T-helper 1 cell treated with Interleukin-12 subunit alpha and Interleukin-12 subunit beta and Interleukin-4 antibody, amounts not matched to agents 30 ng/mL and 1 ng/mL, for 36 hours (primary cell): ENCODE measurements around the gene MPL. TPM values are rescaled to one million over a fixed set of nuclear protein-coding genes. Genes with fewer than 3 reads are reported as not detected.

Experiments used
- total RNA-seq: library from RNA; stranded (reverse); gene quantifications from 2 replicates; pipeline ENCODE4 v1.2.3, GENCODE V29; 2022

MPL gene
- total RNA-seq, 1 donor from 2014 or later = not detected

Other genes with a start within 250 kb of the MPL start
- 53.9 and 57.1 TPM in 2 replicates for gene EBNA1BP2, start 165.5 kb upstream of the MPL start, total RNA-seq
- gene CFAP57, start 165.5 kb upstream of the MPL start, total RNA-seq = 0.07 and 0.20 TPM in 2 replicates
- not detected in 2 replicates for gene TMEM125, start 67.8 kb upstream of the MPL start, total RNA-seq
- not detected in 2 replicates for gene C1orf210, start 52.2 kb upstream of the MPL start, total RNA-seq
- 0.25 and 0.85 TPM in 2 replicates for gene TIE1, start 36.8 kb upstream of the MPL start, total RNA-seq
- 95.9 and 103 TPM in 2 replicates for gene CDC20, start 21.2 kb downstream of the MPL start, total RNA-seq
- 72.8 and 78.9 TPM in 2 replicates for gene ELOVL1, start 30.2 kb downstream of the MPL start, total RNA-seq
- 41.8 and 46.9 TPM in 2 replicates for gene MED8, start 52.0 kb downstream of the MPL start, total RNA-seq
- gene SZT2, start 52.1 kb downstream of the MPL start, total RNA-seq = 81.8 and 89.1 TPM in 2 replicates
- gene HYI, start 116.1 kb downstream of the MPL start, total RNA-seq = 18.3 and 25.1 TPM in 2 replicates
- gene PTPRF, start 193.1 kb downstream of the MPL start, total RNA-seq = 0.68 and 0.81 TPM in 2 replicates